ENCODE measurements around the gene TNFSF12. TPM values are rescaled to one million over a fixed set of nuclear protein-coding genes. Genes with fewer than 3 reads are reported as not detected.

Gene TNFSF12
- polyA plus RNA-seq, 1 of the 3 experiments (the other 2 are of a cell fraction): 47.6 TPM

- TF ChIP-seq USF2 (IDR thresholded peaks at IDR 0.05; ENCODE audit: borderline replicate concordance, low read depth, low read length): no peak
- no peak for TF ChIP-seq RFX5 (IDR thresholded peaks at IDR 0.05; ENCODE audit: low read length)
- TF ChIP-seq IRF3 (IDR thresholded peaks at IDR 0.05; ENCODE audit: low read depth, low read length): no peak
- no peak for TF ChIP-seq RAD21 (IDR thresholded peaks at IDR 0.05; ENCODE audit: low read length)
- TF ChIP-seq CHD2 (IDR thresholded peaks at IDR 0.05; ENCODE audit: low read length, partially characterized antibody): no peak
- TF ChIP-seq, protein P1, sequence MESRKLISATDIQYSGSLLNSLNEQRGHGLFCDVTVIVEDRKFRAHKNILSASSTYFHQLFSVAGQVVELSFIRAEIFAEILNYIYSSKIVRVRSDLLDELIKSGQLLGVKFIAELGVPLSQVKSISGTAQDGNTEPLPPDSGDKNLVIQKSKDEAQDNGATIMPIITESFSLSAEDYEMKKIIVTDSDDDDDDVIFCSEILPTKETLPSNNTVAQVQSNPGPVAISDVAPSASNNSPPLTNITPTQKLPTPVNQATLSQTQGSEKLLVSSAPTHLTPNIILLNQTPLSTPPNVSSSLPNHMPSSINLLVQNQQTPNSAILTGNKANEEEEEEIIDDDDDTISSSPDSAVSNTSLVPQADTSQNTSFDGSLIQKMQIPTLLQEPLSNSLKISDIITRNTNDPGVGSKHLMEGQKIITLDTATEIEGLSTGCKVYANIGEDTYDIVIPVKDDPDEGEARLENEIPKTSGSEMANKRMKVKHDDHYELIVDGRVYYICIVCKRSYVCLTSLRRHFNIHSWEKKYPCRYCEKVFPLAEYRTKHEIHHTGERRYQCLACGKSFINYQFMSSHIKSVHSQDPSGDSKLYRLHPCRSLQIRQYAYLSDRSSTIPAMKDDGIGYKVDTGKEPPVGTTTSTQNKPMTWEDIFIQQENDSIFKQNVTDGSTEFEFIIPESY (IDR thresholded peaks at IDR 0.05; ENCODE audit: borderline replicate concordance, low read depth): no peak
- no peak for TF ChIP-seq SIN3A (IDR thresholded peaks at IDR 0.05; ENCODE audit: borderline replicate concordance, low read depth, low read length)
- TF ChIP-seq TEAD4 (IDR thresholded peaks at IDR 0.05; ENCODE audit: borderline replicate concordance, insufficient read depth): no peak
Measured at GRCh38 chr17:7562208-7562605, 13.3 kb downstream of the TNFSF12 start (continued).

DNA sequence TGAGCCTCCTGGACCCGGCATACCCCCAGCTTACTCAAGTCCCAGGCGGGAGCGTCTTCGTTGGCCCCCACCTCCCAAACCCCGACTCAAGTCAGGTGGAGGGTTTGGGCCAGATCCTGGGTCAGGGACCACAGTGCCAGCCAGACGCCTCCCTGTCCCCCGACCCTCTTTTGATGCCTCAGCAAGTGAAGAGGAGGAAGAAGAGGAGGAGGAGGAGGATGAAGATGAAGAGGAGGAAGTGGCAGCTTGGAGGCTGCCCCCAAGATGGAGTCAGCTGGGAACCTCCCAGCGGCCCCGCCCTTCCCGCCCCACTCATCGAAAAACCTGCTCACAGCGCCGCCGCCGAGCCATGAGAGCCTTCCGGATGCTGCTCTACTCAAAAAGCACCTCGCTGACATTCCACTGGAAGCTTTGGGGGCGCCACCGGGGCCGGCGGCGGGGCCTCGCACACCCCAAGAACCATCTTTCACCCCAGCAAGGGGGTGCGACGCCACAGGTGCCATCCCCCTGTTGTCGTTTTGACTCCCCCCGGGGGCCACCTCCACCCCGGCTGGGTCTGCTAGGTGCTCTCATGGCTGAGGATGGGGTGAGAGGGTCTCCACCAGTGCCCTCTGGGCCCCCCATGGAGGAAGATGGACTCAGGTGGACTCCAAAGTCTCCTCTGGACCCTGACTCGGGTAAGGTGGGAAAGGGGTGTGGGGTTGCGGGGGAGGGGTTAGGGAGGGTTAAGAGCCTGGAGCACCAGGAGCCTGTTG, 14.4 kb downstream of the TNFSF12 start:
- Histone ChIP-seq H3K9me2 (no peaks in the 10 kb centered on the region), H3K9me3 (no peaks in the 10 kb centered on the region), H2AFZ (ENCODE audit: low read depth) (no peak overlapping the region), H4K20me1 (ENCODE audit: insufficient read depth) (no peaks in the 10 kb centered on the region), H3F3A (replicated peaks; ENCODE audit: insufficient read depth) (peaks cover 9% of the 10 kb centered on the region), H3K27me3 (ENCODE audit: insufficient read depth) (no peaks in the 10 kb centered on the region), H3K9ac (peak overlapping the region; percentile 93), H3K4me3 (ENCODE audit: low read depth in 2 of 2, low read length in 1 of 2) (peak overlapping the region; percentile 88 to 90), H3K4me1 (ENCODE audit: control insufficient read depth in 1 of 2, insufficient read depth in 2 of 2, low read depth in 1 of 2, low read length in 1 of 2) (peaks cover 12 to 40% of the 10 kb centered on the region in 2 experiments), H3K4me2 (peak overlapping the region; percentile 92), H3K36me3 (replicated peaks in 1 of 2; ENCODE audit: control insufficient read depth in 1 of 2, insufficient read depth in 2 of 2, low read length in 1 of 2) (peaks cover 32 to 34% of the 10 kb centered on the region in 2 experiments), H3K79me2 (ENCODE audit: insufficient read depth) (peaks cover 61% of the 10 kb centered on the region), H3K27ac (ENCODE audit: low read depth in 2 of 2, low read length in 1 of 2) (no peak overlapping the region)
- DNase-seq: no peak
- CTCF ChIA-PET: interaction anchor here (10.7 kb wide), 1 partner anchor 52 kb away, joined by 236 read pairs; no protein-coding TSS in a partner anchor
- WGBS (ENCODE audit: low lambda C conversion rate): 87% methylated on average over 25 of the region's 30 CpGs
- TF ChIP-seq IRF3 (IDR thresholded peaks at IDR 0.05; ENCODE audit: low read depth, low read length) (no peak), ELF1 (IDR thresholded peaks at IDR 0.05) (no peak), POLR2AphosphoS5 (IDR thresholded peaks at IDR 0.05; ENCODE audit: low read depth, low read length) (no peak), USF2 (IDR thresholded peaks at IDR 0.05; ENCODE audit: borderline replicate concordance, low read depth, low read length) (no peak), RCOR1 (IDR thresholded peaks at IDR 0.05; ENCODE audit: low read length) (no peak), GABPA (IDR thresholded peaks at IDR 0.05; ENCODE audit: low read depth) (no peak), EZH2phosphoT487 (IDR thresholded peaks at IDR 0.05; ENCODE audit: borderline replicate concordance, low read depth) (no peak), USF1 (IDR thresholded peaks at IDR 0.05; ENCODE audit: borderline replicate concordance, low read depth) (no peak), RXRA (IDR thresholded peaks at IDR 0.05; ENCODE audit: borderline replicate concordance, low read depth) (no peak), FOXJ3 (CRISPR knock-in tag; IDR thresholded peaks at IDR 0.05) (no peak), SMC3 (IDR thresholded peaks at IDR 0.05; ENCODE audit: low read depth, low read length) (no peak), FOXM1 (IDR thresholded peaks at IDR 0.05; ENCODE audit: low read depth) (no peak), TEAD4 (IDR thresholded peaks at IDR 0.05; ENCODE audit: borderline replicate concordance, insufficient read depth) (no peak), SIN3A (IDR thresholded peaks at IDR 0.05; ENCODE audit: borderline replicate concordance, low read depth, low read length) (no peak)
- TF ChIP-seq, protein P1 (IDR thresholded peaks at IDR 0.05; ENCODE audit: borderline replicate concordance, low read depth): no peak
- POLR2A ChIA-PET: interaction anchor here (1.3 kb wide), 1 partner anchor 11 kb away, joined by 5 read pairs; no protein-coding TSS in a partner anchor
